Ishikawa (cell line): ENCODE data around the gene CLEC4M.

Experiments used
- CEBPB ChIP-seq: IDR thresholded peaks from 2 replicates; pipeline ENCODE4 v1.6.1; 2012
- EGR1 ChIP-seq: IDR thresholded peaks from 2 replicates; pipeline ENCODE4 v1.6.1; 2012
- EP300 ChIP-seq: IDR thresholded peaks from 2 replicates; pipeline ENCODE4 v1.6.1; 2012; ENCODE audit warnings: borderline replicate concordance
- FOXM1 ChIP-seq: IDR thresholded peaks from 2 replicates; pipeline ENCODE4 v1.6.1; 2012; ENCODE audit warnings: low read depth, borderline replicate concordance
- NFIC ChIP-seq: IDR thresholded peaks from 2 replicates; pipeline ENCODE4 v1.6.1; 2012
- RAD21 ChIP-seq: IDR thresholded peaks from 2 replicates; pipeline ENCODE4 v1.6.1; 2012; ENCODE audit warnings: low read depth
- TAF1 ChIP-seq: IDR thresholded peaks from 2 replicates; pipeline ENCODE4 v1.6.1; 2012; ENCODE audit warnings: low read depth, mild to moderate bottlenecking
- TCF12 ChIP-seq: IDR thresholded peaks from 2 replicates; pipeline ENCODE4 v1.6.1; 2012; ENCODE audit warnings: low read depth
- TEAD4 ChIP-seq: IDR thresholded peaks from 2 replicates; pipeline ENCODE4 v1.6.1; 2012
- YY1 ChIP-seq: IDR thresholded peaks from 2 replicates; pipeline ENCODE4 v1.6.1; 2012; ENCODE audit warnings: low read depth
- ZBTB7A ChIP-seq: IDR thresholded peaks from 2 replicates; pipeline ENCODE4 v1.6.1; 2012; ENCODE audit warnings: low read depth
- TF ChIP-seq, protein P1 (sequence below): IDR thresholded peaks from 2 replicates; pipeline ENCODE4 v1.6.1; 2012
- TF ChIP-seq, protein P2 (sequence below): IDR thresholded peaks from 2 replicates; pipeline ENCODE4 v1.6.1; 2012; ENCODE audit warnings: low read depth, mild to moderate bottlenecking
- TF ChIP-seq, protein P3 (sequence below): IDR thresholded peaks from 2 replicates; pipeline ENCODE4 v1.6.1; 2012

DNA sequence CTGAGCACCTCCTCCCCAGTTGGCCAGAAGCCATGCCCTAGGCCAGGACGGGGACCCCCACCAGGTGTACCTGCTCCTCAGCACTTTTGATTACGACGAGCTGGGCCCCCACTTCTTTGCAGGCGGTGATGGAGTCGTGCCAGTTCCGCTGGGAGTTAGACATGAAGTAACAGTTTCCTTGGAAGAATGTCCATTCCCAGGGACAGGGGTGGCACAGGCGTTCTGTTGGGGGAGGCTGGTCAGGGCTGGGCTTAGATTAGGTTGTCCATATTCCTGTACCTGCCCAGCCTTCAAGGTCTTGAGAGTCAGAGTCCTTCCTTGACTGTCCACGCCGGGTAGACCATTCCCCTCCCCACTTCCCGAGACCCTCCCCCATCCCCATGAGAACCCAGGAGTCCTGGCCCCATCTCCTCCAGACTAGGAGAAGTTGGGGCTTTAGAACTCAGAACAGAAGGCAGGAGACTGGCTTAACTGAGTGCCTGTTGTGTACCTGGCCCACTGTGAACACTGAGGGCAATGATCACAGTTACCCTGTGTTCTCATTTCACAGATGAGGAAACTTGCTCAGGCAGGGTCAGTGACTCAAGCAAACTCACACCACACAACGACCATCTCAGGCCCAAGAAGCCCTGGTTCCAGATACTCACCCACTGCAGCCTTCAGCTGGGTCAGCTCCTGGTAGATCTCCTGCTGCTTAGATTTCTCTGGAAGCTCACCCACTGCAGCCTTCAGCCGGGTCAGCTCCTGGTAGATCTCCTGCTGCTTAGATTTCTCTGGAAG is 18.0 kb upstream of the CLEC4M start:
- TF ChIP-seq FOXM1 (no peak), TAF1 (no peak), EP300 (no peak), TEAD4 (no peak), NFIC (no peak), TCF12 (no peak), YY1 (no peak), ZBTB7A (no peak), RAD21 (no peak), CEBPB (no peak), EGR1 (no peak)
- TF ChIP-seq, protein P1, sequence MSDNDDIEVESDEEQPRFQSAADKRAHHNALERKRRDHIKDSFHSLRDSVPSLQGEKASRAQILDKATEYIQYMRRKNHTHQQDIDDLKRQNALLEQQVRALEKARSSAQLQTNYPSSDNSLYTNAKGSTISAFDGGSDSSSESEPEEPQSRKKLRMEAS = no peak
- TF ChIP-seq, protein P2, sequence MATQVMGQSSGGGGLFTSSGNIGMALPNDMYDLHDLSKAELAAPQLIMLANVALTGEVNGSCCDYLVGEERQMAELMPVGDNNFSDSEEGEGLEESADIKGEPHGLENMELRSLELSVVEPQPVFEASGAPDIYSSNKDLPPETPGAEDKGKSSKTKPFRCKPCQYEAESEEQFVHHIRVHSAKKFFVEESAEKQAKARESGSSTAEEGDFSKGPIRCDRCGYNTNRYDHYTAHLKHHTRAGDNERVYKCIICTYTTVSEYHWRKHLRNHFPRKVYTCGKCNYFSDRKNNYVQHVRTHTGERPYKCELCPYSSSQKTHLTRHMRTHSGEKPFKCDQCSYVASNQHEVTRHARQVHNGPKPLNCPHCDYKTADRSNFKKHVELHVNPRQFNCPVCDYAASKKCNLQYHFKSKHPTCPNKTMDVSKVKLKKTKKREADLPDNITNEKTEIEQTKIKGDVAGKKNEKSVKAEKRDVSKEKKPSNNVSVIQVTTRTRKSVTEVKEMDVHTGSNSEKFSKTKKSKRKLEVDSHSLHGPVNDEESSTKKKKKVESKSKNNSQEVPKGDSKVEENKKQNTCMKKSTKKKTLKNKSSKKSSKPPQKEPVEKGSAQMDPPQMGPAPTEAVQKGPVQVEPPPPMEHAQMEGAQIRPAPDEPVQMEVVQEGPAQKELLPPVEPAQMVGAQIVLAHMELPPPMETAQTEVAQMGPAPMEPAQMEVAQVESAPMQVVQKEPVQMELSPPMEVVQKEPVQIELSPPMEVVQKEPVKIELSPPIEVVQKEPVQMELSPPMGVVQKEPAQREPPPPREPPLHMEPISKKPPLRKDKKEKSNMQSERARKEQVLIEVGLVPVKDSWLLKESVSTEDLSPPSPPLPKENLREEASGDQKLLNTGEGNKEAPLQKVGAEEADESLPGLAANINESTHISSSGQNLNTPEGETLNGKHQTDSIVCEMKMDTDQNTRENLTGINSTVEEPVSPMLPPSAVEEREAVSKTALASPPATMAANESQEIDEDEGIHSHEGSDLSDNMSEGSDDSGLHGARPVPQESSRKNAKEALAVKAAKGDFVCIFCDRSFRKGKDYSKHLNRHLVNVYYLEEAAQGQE = no peak
- TF ChIP-seq, protein P3, sequence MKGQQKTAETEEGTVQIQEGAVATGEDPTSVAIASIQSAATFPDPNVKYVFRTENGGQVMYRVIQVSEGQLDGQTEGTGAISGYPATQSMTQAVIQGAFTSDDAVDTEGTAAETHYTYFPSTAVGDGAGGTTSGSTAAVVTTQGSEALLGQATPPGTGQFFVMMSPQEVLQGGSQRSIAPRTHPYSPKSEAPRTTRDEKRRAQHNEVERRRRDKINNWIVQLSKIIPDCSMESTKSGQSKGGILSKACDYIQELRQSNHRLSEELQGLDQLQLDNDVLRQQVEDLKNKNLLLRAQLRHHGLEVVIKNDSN = no peak
